CD4-positive, CD25-positive, alpha-beta regulatory T cell (primary cell): ENCODE measurements around the gene GALT. TPM values are rescaled to one million over a fixed set of nuclear protein-coding genes. Genes with fewer than 3 reads are reported as not detected.
"Not testable (repeated sequence)": the region's sequence is repeated elsewhere in the genome, so short reads cannot be mapped to it uniquely, and the experiment has no call there.

ENCODE experiments used
- ATAC-seq, 2 donors: fragments of 150-1000 bp; cut with Tn5 transposase; one replicate each; pipeline ENCODE4 v1.10.0; 2021; ENCODE audit warnings: low read depth in 2 of 2, moderate number of reproducible peaks in 2 of 2, moderate library complexity in 1 of 2
- DNase-seq, 3 donors: peaks; one replicate each; pipeline versions ENCODE4 v3.0.0 to v3.0.0-alpha.2; 2012 to 2022; ENCODE audit warnings: mixed read lengths in 1 of 3
- H3K27ac ChIP-seq: one replicate; pipeline ENCODE4 v1.7.0; 2013; ENCODE audit warnings: mild to moderate bottlenecking, low read length; ENCODE audit not compliant: insufficient read depth, poor library complexity, severe bottlenecking
- H3K27me3 ChIP-seq: one replicate; pipeline ENCODE4 v1.7.0; 2013; ENCODE audit warnings: low read length; ENCODE audit not compliant: control insufficient read depth, insufficient read depth
- H3K36me3 ChIP-seq: one replicate; pipeline ENCODE4 v1.7.0; 2013; ENCODE audit warnings: mild to moderate bottlenecking, low read length, moderate library complexity; ENCODE audit not compliant: control insufficient read depth, insufficient read depth
- H3K4me1 ChIP-seq: 2 replicates; pipeline ENCODE4 v1.7.0; 2013; ENCODE audit warnings: mild to moderate bottlenecking, low read length; ENCODE audit not compliant: insufficient read depth, control insufficient read depth, poor library complexity, severe bottlenecking
- H3K4me3 ChIP-seq: one replicate; pipeline ENCODE4 v1.7.0; 2013; ENCODE audit warnings: low read depth, mild to moderate bottlenecking, low read length, moderate library complexity
- H3K9me3 ChIP-seq, 2 experiments: 1 replicate in 1 of 2; 2 replicates in 1 of 2; pipeline ENCODE4 v1.7.0; 2013; ENCODE audit warnings: low read length in 2 of 2, mild to moderate bottlenecking in 1 of 2, moderate library complexity in 1 of 2; ENCODE audit not compliant: control insufficient read depth in 2 of 2
- H3K27ac Mint-ChIP-seq, 3 donors: one replicate each; pipeline ENCODE4 v1.8.0; 2020 to 2022; ENCODE audit warnings: mild to moderate bottlenecking in 3 of 3, mixed read lengths in 3 of 3, moderate library complexity in 2 of 3
- H3K27me3 Mint-ChIP-seq: one replicate; pipeline ENCODE4 v1.8.0; 2022; ENCODE audit warnings: mild to moderate bottlenecking, mixed read lengths
- H3K36me3 Mint-ChIP-seq: one replicate; pipeline ENCODE4 v1.8.0; 2020; ENCODE audit warnings: mixed read lengths
- H3K4me1 Mint-ChIP-seq, 4 donors: one replicate each; pipeline ENCODE4 v1.8.0; 2020 to 2022; ENCODE audit warnings: mixed read lengths in 4 of 4, mild to moderate bottlenecking in 1 of 4
- H3K4me3 Mint-ChIP-seq, 4 donors: one replicate each; pipeline ENCODE4 v1.8.0; 2020 to 2022; ENCODE audit warnings: mild to moderate bottlenecking in 4 of 4, mixed read lengths in 4 of 4, moderate library complexity in 3 of 4
- H3K9me3 Mint-ChIP-seq, 7 donors: one replicate each; pipeline ENCODE4 v1.8.0; 2020 to 2022; ENCODE audit warnings: mixed read lengths in 7 of 7, mild to moderate bottlenecking in 3 of 7, moderate library complexity in 2 of 7
- polyA plus RNA-seq, 4 donors: library from polyadenylated mRNA; unstranded; fragments of 300-500 nt; fragmentation: Illumina TruSeq; gene quantifications; one replicate each; pipeline ENCODE4 v1.2.3, GENCODE V29; 2021
- total RNA-seq: library from RNA; stranded (reverse); gene quantifications from one replicate; pipeline ENCODE4 v1.2.3, GENCODE V29; 2022

The GALT gene
- total and polyA plus RNA-seq, 5 donors from 2014 or later = 56.1 to 222 (median 61.1) TPM

DNA sequence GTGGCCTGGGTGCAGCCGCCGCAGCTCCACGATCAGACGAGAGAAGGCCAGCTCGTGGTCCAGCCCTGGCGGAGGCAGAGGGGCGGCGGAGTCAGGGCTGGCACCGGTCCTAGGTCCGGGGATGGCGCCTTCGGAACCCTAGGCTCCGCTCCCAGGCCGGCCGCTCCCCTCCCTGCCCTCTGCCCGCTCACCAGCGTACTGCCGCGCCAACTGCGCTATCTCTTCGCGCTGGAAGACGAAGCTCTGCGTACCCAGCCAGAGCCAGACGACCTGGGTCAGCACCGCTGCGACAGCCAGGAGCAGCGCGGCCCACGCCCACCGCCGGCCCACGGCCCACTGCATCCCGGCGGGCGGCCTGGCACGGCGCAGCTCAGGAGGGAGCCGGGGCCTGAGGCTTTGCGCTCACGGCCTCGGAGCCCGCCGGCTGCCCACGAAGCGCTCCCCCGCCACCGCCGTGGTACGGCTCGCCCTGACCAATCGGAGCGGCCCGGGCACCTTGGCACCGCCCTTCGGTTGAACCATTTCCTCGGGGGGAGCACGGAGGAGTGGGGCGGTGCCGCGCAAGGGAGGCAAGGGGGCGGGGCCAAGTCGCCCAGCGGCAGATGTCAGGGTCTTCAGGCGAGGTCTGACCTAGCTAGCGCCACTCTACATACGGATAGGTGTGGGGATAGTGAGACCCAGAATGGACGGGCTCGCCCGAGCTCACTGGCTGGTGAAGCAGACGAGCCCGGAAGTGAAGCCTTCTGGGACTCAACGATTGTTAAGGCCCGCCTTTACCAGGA lies 8.9 kb upstream of the GALT start, which contains the start of gene SIGMAR1:
Gene SIGMAR1 (minus strand): TSS at position 432 of the 782 bp plus-strand sequence. CDS start 90 bp downstream, at position 342.
- H3K4me1 ChIP-seq = peaks cover 30% of the 10 kb centered on the region
- H3K36me3 Mint-ChIP-seq = peaks cover 4% of the 10 kb centered on the region
- H3K4me1 Mint-ChIP-seq = peaks cover 9 to 48% (median 21%) of the 10 kb centered on the region in 4 donors

DNA sequence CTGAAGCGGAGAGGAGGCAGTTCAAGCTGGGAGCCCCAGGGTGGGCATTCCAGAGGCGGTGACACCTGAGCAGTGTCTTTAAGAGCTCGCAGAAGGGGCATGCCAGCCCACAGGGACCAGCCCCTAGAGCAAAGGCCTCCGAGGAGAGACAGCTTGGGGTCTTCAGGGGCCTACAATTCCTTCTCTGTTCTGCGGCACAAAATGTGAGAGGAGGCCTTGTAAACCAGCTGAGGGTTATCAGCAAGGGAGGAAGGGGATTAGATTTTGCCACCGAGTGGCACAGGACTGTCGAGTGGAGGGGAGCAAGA lies 8.4 kb upstream of the GALT start:
- H3K4me3 ChIP-seq = peak overlapping the region; percentile 78
- Mint-ChIP-seq H3K27me3 (no peaks in the 10 kb centered on the region), H3K27ac (peak overlapping the region; percentile 93 to 99 (median 97)), H3K4me1 (peaks cover 9 to 46% (median 19%) of the 10 kb centered on the region in 4 donors), H3K36me3 (peaks cover 4% of the 10 kb centered on the region), H3K4me3 (peak overlapping the region; percentile 91 to 98 (median 94)), H3K9me3 (no peaks in the 10 kb centered on the region)
- peak overlapping the region; percentile 74 for H3K27ac ChIP-seq
- ATAC-seq (no peak), DNase-seq (no peak)
- no peaks in the 10 kb centered on the region for H3K9me3 ChIP-seq
- no peaks in the 10 kb centered on the region for H3K27me3 ChIP-seq
- H3K36me3 ChIP-seq = no peaks in the 10 kb centered on the region
- H3K4me1 ChIP-seq = peaks cover 30% of the 10 kb centered on the region

More for the DNA sequence above, 8.9 kb upstream of the GALT start, which contains the start of gene SIGMAR1:
- Mint-ChIP-seq H3K27me3 (no peaks in the 10 kb centered on the region), H3K9me3 (no peaks in the 10 kb centered on the region), H3K27ac (peak within 1 kb of the TSS; percentile 93 to 99 (median 97)), H3K4me3 (peak within 1 kb of the TSS; percentile 91 to 98 (median 94))
- peak within 1 kb of the TSS; percentile 74 for H3K27ac ChIP-seq
- ATAC-seq (peak; percentile 92 to 94), DNase-seq (peak; percentile 90 to 96 (median 96))
- peak within 1 kb of the TSS; percentile 78 for H3K4me3 ChIP-seq
- H3K27me3 ChIP-seq = no peaks in the 10 kb centered on the region
- H3K36me3 ChIP-seq = no peaks in the 10 kb centered on the region
- H3K9me3 ChIP-seq = no peaks in the 10 kb centered on the region

GRCh38 chr9:34639322-34639721 lies 7.2 kb upstream of the GALT start:
- not testable (repeated sequence) for H3K27me3 ChIP-seq, H3K36me3 ChIP-seq, H3K4me3 ChIP-seq, H3K27ac Mint-ChIP-seq, ATAC-seq, H3K27me3 Mint-ChIP-seq, DNase-seq, H3K36me3 Mint-ChIP-seq, H3K27ac ChIP-seq, H3K9me3 ChIP-seq, H3K9me3 Mint-ChIP-seq
- peaks cover 30% of the 10 kb centered on the region for H3K4me1 ChIP-seq
- H3K4me1 Mint-ChIP-seq = peaks cover 4 to 39% (median 16%) of the 10 kb centered on the region in 4 donors
- peak overlapping the region in 1 of 4 donors; percentile 98 for H3K4me3 Mint-ChIP-seq

DNA sequence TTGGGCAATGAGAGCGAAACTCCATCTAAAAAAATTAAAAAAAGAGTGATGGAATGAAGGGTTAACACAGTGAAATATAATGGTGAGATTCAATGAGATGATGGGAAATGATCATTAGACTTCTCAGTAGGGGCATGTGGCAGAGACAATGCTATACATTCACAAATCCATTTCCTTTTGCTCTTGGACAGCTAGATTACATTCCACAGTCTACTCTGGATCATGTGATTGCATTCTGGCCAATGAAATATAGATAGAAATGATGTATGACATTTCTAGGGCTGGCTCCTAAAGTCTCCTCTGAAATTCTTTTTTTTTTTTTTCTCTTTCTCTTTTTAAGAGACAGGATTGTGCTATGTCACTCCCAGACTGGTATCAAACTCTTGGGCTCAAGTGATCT lies 3.8 kb upstream of the GALT start:
- no peaks in the 10 kb centered on the region for H3K9me3 Mint-ChIP-seq
- H3K27me3 Mint-ChIP-seq = no peaks in the 10 kb centered on the region
- H3K27ac ChIP-seq = no peak overlapping the region
- peaks cover under 1% of the 10 kb centered on the region for H3K36me3 Mint-ChIP-seq
- no peak for ATAC-seq
- H3K4me1 ChIP-seq = peaks cover 22% of the 10 kb centered on the region
- H3K4me3 Mint-ChIP-seq = peak overlapping the region in 1 of 4 donors; percentile 66
- no peaks in the 10 kb centered on the region for H3K9me3 ChIP-seq
- no peaks in the 10 kb centered on the region for H3K27me3 ChIP-seq
- no peaks in the 10 kb centered on the region for H3K36me3 ChIP-seq
- H3K4me3 ChIP-seq = no peak overlapping the region
- no peak for DNase-seq
- peaks cover 4 to 28% (median 23%) of the 10 kb centered on the region in 4 donors for H3K4me1 Mint-ChIP-seq
- H3K27ac Mint-ChIP-seq = no peak overlapping the region

DNA sequence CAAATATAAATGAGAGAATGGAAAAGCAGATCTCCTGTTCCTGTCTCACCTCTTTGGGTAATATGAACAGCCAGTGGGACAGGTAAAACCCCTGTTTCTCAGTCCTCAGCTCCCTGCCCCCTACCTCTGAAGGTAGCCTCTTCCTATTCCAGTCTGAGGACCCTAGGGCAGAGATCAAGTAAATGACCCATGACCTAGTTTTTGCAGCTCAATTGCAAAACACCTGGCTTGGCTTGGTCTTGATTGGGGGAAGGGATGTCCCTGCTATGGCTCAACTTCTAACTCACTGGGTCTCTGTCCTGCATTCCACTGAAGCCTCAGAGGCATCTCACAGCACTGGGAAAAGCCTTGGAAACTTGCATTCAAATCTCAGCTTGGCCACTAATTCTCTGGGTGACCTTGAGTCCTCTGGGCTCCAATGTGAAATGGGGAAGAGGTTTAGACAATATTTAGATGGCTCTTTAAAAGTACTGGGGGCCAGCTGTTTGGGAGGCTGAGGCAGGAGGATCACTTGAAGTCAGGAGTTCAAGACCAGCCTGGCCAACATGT lies 1.6 kb upstream of the GALT start:
- peaks cover 27% of the 10 kb centered on the region for H3K4me1 ChIP-seq
- Mint-ChIP-seq H3K9me3 (peaks cover 0 to 3% (median 0%) of the 10 kb centered on the region in 7 donors), H3K27ac (no peak overlapping the region), H3K4me3 (peak overlapping the region in 3 of 4 donors; percentile 11 to 80 (median 70)), H3K27me3 (no peaks in the 10 kb centered on the region), H3K4me1 (peaks cover 0 to 33% (median 28%) of the 10 kb centered on the region in 4 donors), H3K36me3 (peaks cover 16% of the 10 kb centered on the region)
- H3K27ac ChIP-seq = no peak overlapping the region
- H3K27me3 ChIP-seq = no peaks in the 10 kb centered on the region
- H3K4me3 ChIP-seq = no peak overlapping the region
- no peak for ATAC-seq
- no peak for DNase-seq
- H3K9me3 ChIP-seq = no peaks in the 10 kb centered on the region
- peaks cover 13% of the 10 kb centered on the region for H3K36me3 ChIP-seq

- Histone ChIP-seq H3K4me1 (peaks cover 27% of the 10 kb centered on the region), H3K36me3 (peaks cover 31% of the 10 kb centered on the region), H3K27ac (peak overlapping the region; percentile 78), H3K9me3 (no peaks in the 10 kb centered on the region), H3K27me3 (no peaks in the 10 kb centered on the region), H3K4me3 (peak overlapping the region; percentile 84)
- ATAC-seq = no peak
- Mint-ChIP-seq H3K36me3 (peaks cover 16% of the 10 kb centered on the region), H3K4me3 (peak overlapping the region; percentile 93 to 100 (median 96)), H3K4me1 (peaks cover 0 to 49% (median 35%) of the 10 kb centered on the region in 4 donors), H3K27me3 (no peaks in the 10 kb centered on the region), H3K9me3 (peaks cover 0 to 3% (median 0%) of the 10 kb centered on the region in 7 donors), H3K27ac (peak overlapping the region; percentile 86 to 93 (median 92))
- DNase-seq = no peak
Observed at GRCh38 chr9:34647084-34647403, 569 bp downstream of the GALT start.

DNA sequence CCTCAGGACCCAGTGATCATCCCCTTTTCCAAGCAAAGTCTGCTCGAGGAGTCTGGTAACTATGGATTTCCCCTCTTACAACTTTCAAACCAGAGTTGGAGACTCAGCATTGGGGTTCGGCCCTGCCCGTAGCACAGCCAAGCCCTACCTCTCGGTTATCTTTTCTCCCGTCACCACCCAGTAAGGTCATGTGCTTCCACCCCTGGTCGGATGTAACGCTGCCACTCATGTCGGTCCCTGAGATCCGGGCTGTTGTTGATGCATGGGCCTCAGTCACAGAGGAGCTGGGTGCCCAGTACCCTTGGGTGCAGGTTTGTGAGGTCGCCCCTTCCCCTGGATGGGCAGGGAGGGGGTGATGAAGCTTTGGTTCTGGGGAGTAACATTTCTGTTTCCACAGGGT lies 1.2 kb downstream of the GALT start:
- peaks cover 4 to 55% (median 40%) of the 10 kb centered on the region in 4 donors for H3K4me1 Mint-ChIP-seq
- peaks cover 0 to 3% (median 0%) of the 10 kb centered on the region in 7 donors for H3K9me3 Mint-ChIP-seq
- Histone ChIP-seq H3K4me3 (peak overlapping the region; percentile 84), H3K27me3 (no peaks in the 10 kb centered on the region), H3K4me1 (peaks cover 27% of the 10 kb centered on the region), H3K27ac (peak overlapping the region; percentile 78), H3K9me3 (no peaks in the 10 kb centered on the region), H3K36me3 (peaks cover 31% of the 10 kb centered on the region)
- peak overlapping the region; percentile 93 to 100 (median 96) for H3K4me3 Mint-ChIP-seq
- peak overlapping the region; percentile 86 to 93 (median 92) for H3K27ac Mint-ChIP-seq
- DNase-seq = peak in 1 of 3 donors; percentile 41
- no peak for ATAC-seq
- H3K36me3 Mint-ChIP-seq = peaks cover 16% of the 10 kb centered on the region
- no peaks in the 10 kb centered on the region for H3K27me3 Mint-ChIP-seq
